ENCODE measurements around the gene OR10A6.
A peak's percentile ranks its signal among the peaks of the same experiment; 100 is the strongest.

OR10A6 gene, protein sequence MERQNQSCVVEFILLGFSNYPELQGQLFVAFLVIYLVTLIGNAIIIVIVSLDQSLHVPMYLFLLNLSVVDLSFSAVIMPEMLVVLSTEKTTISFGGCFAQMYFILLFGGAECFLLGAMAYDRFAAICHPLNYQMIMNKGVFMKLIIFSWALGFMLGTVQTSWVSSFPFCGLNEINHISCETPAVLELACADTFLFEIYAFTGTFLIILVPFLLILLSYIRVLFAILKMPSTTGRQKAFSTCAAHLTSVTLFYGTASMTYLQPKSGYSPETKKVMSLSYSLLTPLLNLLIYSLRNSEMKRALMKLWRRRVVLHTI
- 0 reads per million in 2 donors for total RNA-seq

DNA sequence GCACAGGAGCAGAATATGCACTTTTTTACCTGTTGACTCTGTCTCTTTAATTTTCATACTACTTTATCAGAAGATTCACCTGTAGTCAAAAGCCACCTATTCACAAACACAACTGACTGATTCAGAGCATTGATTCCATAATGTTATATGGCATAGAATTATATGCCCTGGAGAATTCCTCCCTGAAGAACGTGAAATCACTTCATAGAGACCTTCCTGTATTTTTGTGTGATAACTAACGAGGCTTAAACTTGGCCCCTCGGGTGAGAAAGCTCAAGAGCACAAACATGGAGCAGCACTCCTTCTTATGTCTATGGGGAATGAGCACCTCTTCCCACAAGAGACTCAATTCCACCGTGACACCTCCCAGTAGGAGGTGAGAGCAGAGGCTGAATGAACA lies at the start of gene OR10A6:
TSS of gene OR10A6 (minus strand) at position 101 of the 400 bp plus-strand sequence. CDS start 2,606 bp downstream, outside the sequence.
- no peak for DNase-seq

DNA sequence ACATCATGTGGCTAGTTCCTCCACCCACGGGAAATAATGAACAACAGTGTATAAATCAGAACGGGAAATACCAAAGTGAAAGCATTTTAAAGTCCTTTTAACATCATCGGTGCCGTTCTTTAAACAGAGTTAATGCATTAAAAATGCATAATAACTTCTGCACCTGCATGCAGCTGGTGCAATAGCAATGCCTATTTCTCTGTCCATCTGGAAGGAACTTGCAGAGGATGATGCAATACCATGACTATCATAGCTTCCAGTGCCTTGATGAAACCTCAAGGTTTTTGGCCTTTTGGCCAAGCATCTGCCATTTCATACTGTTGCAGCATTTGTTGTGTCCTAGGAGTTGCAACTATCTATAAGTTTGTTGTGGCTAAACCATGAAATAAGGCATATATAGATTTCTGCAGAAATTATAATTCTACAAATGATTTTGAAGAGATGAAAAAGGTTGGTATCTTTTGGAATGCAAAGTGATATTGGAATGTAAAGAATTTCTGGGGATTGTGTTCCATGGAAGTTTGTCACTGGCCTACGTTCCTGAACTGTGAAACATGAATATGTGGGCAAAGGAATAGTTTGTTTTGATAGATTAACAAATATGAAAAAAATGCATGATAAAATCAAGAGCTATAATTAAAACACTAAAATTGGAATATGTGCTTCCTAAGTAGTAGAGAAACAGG lies 46.3 kb upstream of the OR10A6 start:
- no peak for DNase-seq

DNA sequence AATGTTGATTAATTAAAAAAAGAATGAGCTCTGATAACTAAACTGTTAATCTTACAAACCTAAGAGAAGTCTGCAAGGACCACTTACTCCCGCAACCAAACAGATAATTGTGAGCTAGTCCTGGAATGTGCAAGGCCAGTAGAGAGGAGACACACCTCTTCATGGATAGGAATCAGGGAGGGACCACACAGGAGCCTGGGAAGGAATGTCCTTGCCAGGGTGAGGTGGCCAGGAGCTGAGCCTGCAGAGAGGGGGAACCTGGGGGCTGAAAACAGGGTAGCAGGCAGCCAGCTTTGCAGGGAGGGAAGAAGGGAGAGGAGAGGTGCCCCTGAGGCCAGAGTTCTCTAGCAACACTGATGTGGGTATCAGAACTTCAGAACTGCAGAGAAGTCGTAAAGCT lies 43.6 kb upstream of the OR10A6 start:
- no peak for DNase-seq

DNA sequence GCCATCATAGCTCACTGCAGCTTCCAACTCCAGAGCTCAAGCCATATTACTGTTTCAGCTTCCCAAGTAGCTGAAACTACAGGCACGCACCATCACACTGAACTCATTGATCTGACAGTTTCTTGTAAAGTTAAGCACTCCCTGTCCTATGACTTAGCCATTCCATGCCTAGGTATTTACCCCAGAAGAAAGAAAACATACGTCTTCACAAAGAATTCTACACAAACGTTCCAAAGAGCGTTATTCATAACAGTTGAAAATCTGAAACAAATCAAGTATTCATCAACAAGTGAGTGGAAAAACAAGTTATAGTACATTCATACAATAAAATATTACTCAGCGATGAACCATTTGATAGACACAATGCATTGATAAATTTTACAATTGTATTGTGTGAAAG lies 41.9 kb upstream of the OR10A6 start:
- no peak for DNase-seq

DNA sequence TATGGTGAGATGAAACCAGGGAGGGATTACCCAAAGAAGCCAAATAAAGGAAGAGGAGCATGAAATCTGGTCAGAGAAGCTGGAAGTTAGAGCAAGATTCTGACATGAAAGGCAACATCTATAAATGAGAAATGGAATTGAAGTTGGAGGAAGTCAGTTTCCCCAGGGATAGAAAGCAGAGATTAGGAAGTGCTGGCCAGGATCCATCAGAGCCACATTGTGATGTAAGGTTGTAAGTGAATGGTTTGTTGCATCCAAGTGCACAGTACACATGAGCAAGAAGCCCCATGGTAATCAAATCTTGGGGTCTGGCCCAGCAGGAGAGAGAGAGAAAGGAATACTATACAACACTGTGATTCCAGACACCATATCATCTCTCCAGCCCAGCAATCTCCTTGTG lies 40.8 kb upstream of the OR10A6 start:
- DNase-seq = no peak

DNA sequence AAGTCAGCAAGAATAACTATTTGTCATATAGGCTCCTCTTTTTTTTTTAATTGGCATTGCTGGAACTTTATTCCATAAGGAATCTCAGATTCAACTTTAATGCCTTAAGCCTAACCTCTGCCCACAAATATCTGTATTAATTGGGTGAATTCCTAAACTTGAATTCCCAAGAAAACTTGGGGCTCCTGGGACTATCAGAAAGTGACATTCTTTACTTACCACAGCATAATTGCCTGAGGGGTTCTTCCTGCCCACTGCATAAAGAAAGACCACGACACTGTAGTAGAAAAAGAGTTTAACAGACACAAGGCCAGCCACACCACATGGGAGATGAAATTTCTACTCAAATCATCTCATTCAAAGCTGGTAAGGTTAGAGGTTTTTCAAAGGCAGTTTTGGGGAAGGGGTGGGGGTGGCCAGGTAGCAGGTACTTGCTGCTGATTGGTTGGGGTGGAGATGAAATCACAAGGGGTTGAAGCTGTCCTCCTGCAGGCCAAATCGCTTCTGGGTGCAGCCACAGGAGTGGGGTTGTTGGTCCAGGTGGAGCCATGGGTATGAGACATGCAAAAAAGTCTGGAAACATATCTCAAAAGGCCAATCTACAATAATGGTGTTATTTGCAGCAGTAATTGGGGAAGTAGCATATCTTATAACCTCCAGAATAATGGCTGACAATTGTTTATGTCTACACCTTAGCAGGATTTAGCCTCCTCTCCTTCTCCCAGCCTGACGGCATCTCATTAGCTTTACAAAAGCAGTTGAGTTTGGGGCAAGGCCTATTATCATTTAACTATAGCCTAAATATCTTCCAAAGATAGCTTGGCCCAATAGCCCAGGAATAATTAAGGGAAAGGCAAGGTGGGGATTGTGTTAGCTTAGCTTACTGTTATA lies 38.9 kb upstream of the OR10A6 start:
- no peak for DNase-seq

DNA sequence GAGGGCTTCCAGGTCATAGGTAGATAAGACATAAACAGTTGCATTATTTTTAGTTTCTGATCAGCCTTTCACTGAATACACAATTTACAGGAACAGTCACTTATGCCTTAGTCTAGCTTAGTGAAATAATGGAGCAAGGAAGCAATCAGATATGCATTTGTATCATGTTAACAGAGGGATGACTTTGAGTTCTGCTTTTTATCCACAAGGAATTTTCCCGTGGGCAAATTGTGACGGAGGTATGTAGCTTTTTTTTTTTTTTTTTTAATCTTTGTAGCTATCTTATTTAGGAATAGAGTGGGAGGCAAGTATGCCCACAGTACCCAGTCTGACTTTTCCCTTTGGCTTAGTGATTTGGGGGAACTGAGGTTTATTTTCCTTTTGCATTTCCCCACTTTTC lies 37.6 kb upstream of the OR10A6 start:
- no peak for DNase-seq

DNA sequence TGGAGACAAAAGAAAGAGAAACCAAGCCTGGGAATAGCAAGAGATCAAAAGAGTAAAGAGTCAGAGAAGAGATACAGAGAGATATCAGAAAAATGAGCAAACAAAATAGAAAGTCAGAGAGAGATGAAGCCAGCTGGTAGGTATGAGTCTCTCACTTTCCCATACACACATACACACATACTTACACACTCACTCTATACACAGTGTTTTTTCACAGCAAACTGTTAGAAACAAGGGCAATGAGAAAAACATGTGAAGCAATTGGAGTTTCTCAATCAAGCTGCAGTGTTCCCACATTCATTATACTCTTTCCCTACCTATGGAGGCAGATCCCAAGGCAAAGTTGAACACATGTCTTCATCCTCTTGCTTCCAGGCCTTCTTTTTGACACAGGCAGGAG lies 36.8 kb upstream of the OR10A6 start:
- no peak for DNase-seq

DNA sequence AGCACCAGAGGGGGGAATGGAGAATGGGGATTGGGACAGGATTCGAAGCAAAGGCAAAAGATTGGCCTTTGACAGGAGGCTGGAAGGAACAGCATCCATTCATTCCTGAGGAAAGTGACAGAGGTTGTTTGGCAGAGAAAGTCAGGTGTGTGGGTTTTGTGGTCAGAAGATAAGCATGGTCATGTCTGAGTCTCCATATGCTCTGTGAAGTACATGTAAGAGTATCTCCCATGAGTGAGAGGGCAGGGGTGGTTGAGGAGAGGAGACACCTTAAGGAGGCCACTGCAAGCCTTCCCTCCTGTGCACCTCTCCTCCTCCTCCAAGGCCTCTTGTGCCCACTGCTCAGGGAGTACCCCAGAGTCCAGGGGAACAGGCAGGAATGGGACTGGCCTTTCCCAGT lies 36.0 kb upstream of the OR10A6 start:
- no peak for DNase-seq

DNA sequence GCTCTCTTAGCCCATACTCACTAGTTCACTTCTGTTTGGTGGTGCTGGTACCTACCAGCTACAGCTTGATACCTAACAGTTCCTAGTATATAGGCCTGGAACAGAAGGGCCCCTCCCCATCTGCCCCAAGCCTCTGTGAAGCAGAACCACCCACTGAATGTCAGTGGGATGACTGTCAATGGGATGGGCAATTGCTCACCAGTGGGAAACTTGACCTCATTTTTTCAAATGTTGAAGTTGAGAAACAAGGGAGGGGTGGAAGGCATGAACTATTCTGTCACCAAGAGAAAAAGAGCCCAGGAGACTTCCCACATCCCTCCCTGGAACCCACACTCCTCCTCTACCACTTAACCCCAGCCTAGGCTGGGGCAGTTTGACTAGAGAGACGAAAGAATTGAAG lies 34.3 kb upstream of the OR10A6 start, which contains the start of gene NLRP10:
TSS of gene NLRP10 (minus strand) at position 62 of the 400 bp plus-strand sequence. CDS start 1,952 bp downstream, outside the sequence.
- DNase-seq = no peak

DNA sequence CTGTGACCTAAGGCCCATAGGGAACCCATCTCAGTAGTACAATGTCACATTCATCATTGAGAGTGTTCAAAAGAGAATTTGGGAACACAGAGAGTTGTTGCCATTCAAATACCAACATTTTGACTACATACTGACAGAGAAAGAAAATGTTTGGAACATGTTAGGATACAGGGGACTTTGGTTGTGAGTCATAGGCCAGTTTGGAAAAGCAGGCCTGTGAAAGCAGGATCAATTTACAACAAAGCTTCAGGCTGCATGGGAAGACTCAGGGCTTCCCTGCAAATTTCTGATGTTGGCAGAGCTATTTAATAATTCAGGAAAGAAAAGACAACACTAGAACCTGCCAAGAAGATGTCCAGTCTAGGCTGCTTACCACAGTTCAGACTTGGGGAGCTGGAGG lies 33.8 kb upstream of the OR10A6 start:
- DNase-seq = no peak

DNA sequence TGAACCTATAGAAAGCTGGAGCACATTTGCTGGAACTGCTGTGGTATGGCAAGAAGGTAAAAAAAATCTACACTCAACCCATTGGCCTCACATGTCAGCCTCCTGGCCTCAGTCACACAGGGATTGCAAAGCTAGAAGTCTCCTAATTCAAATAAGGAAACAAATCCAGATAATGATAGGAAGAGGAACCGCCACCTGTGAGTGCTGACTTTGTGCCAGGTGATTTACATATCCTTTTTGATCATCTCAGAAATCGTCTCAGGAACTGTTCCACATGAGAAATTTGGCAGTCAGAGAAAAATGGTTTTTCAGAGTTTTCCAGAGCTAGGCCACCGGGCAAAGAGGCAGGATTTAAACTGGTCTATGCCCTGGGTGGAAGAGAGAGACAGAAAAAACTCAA lies 33.2 kb upstream of the OR10A6 start:
- DNase-seq = no peak

DNA sequence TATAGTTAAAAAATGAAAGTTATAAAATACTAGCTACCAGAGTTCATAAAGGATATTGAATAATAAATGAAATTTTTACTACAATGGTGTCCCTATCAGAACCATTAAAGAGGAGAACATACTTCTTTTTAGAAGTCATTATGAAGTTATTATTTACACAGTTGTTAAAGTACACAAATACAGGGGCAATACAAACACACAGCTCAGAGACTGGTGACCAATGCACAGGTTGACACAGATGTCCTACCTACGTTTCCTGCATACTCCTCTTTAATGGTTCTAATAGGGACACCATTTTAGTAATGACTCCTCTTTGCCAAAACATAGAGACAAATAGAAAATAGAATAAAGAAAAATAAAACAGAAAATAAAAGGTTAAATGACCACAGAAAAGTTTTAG lies 24.1 kb upstream of the OR10A6 start:
- DNase-seq = no peak

DNA sequence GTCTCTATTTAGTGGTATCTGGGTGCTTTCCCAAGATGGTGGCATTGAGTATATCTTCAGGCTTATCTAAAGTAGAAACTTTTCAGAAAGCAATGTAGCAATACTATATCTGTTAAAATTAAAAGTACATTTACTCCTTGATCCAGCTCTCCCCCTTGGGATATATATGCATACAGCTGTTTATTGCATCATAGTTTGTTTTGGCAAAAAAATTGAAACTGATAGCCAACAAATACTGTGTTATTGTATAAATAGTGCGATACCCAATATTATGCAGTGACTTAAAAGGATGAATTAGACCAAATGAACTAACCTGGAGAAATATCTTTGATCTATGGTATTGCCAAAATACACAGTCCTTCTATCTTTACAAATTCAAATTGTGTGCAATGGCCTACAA lies 18.9 kb upstream of the OR10A6 start:
- no peak for DNase-seq

DNA sequence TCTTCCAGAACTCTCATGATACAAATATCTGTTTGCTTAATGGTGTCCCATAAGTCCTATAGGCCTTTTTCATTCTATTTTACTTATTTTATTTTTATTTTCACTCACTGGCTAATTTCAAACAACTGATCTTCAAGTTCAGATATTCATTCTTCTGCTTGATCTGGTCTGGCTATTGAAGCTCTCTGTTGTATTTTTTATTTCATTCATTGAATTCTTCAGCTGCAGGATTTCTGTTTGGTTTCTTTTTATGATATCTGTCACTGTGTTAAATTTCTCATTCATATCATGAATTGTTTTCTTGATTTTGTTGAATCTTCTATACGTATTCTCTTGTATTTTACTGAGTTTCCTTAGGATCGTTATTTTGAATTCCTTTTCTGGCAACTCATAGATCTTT lies 13.1 kb upstream of the OR10A6 start:
- DNase-seq = no peak

DNA sequence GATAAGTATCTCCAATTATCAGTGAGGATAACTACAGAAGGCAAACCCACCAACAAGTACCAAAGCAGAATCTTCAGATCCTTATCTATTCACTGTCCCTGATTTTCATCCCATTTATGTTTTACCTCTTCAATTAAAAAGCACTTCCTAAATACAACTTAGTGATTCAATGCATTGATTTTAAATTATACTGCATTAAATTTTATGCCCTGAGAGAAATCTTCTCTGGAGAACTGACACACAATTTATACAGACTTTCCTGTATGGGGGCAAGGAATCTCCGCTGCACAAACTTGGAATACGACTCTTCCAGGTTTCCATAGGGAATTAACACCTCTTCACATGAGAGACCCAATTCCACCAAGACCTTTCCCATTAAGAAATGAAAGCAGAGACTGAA lies 10.5 kb upstream of the OR10A6 start, which contains the start of gene OR10A3:
TSS of gene OR10A3 (minus strand) at position 101 of the 400 bp plus-strand sequence. CDS start 2,188 bp downstream, outside the sequence.
- no peak for DNase-seq

DNA sequence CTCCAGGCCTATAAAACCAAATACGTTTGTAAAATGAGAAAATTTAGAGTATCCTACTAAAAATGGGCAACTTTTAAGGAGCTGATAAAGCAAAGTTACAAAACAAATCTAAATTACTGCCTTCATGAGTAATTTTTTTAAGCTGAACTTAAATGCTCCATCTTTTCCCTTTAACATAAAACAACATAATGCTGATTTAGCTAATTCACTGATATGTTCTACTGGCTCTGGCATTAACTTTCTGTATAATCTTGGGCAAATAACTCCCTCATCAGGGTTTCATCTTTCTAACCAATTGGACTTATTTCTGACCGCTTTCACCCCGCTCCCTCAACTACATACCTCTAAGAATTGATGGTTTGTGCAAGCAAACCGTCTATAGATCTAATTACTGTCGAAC lies 10.1 kb upstream of the OR10A6 start:
- DNase-seq = no peak

DNA sequence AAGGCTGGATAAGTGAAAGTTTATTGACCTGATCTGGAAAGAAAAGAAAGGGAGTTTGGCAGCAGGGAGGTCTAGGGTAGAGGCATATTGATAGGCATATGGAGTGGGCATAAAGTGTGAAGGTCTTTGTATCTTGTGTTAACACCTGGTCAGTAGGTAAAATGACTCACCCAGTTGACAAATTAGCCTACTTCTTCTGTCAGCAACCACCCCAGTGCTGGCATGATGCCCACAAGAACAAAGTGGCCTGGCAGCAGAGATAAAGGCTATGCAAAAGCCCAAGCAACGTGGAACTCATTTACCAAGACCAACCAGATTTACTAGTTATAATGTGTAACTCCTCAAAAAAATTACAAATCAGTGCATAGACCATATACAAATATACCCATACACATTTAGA lies 5.5 kb upstream of the OR10A6 start:
- DNase-seq = no peak

DNA sequence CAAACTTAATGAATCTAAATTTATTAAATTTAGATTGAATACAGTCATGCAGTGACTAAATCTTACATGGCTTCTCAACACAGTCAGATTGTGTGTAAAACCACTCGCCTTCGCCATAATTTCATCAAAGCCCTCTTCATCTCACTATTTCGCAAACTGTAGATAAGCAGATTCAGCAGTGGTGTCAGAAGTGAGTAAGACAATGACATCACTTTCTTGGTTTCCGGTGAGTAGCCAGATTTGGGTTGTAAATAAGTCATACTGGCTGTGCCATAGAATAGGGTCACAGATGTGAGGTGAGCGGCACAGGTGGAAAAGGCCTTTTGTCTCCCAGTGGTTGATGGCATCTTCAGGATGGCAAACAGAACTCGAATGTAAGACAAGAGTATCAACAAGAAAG lies 3.4 kb downstream of the OR10A6 start:
- peak in 1 of 5 experiments; percentile 7 for DNase-seq

DNA sequence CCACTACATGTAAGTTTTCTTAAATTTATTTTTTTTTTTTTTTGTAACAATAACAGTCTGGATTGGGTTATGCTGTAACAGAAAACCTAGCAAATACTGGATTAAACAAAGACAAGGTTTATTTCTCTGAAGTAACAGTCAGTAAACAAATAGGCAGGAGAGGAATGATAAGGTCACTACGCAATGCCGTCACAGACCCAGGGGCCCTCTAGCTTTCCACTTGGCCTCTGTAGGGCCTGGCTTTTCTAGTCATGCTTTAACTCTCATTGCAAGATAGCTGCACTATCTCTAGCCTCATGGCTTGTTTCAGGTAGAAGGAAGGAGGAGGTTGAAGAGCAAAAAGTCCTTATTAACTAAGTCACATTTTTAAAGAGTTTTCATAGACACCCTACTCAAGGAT lies 6.5 kb downstream of the OR10A6 start:
- no peak for DNase-seq

DNA sequence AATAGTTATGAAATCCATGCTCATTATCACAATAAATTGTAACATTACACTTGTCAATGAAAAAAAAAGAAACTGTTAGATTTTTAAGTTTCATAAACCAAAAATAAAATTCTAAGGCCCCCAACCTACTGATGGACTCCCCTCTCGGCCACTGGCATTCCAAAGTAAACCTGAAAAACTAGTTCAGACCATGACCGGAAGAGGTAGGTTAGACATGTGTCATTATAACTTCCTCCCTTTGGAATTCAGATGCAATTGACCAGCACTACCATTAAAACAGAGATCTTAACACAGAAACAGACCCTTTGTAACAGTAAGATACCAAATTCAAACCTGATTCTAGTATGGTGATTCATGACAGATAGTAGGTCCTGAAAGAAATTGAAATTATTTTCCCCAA lies 12.9 kb downstream of the OR10A6 start:
- DNase-seq = no peak

DNA sequence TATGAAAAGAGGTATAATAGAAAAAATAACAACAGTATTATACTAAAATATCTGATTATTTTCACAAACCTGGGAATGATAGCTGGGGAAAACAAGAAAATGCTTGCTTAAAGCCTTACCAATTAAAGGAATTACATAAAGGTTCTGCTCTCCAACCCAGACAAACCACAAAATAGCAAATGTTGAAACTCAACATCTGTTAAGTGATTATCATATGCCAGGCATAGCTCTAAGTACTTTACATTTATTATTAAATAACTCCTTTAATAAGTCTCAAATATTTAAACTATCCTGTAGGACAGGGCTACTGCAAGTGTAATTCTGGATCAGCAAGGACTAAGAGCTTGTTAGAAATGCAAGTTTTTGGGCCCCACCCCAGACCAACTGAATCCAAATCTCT lies 20.1 kb downstream of the OR10A6 start:
- no peak for DNase-seq

DNA sequence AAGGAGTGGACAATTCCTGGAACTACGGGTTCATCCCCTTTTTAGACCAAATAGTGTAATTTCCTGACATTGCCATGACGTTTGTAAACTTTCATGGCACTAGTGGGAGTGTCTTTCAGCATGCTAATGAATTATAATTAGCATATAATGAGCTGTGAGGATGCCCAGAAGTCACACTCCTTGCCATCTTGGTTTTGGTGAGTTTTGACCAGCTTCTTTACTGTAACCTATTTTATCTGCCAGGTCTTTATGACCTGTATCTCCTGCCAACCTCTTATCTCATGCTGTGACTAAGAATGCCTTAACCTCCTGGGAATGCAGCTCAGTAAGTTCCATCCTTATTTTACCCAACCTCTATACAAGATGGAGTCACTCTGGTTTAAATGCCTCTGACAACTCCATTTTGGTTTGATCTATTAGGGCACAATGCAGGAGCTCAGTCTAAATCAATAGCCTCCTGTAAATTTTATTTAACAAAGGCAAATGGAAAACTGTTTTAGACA lies 20.7 kb downstream of the OR10A6 start:
- no peak for DNase-seq

Measured in T-helper 2 cell (primary cell).